ENCODE measurements around the gene DACT1.
"Not testable (repeated sequence)": the region's sequence is repeated elsewhere in the genome, so short reads cannot be mapped to it uniquely, and the experiment has no call there.

Gene DACT1

GRCh38 chr14:58637391-58638230 lies at the start of gene DACT1:
TSS of gene DACT1 (plus strand) at chr14:58637962. CDS start at chr14:58638203, 241 bp downstream.
- peak; percentile 33 for DNase-seq

- not testable (repeated sequence) for DNase-seq
Measured at GRCh38 chr14:58588321-58588720, 49.4 kb upstream of the DACT1 start.

GRCh38 chr14:58593977-58594376 lies 43.8 kb upstream of the DACT1 start:
- DNase-seq: no peak

GRCh38 chr14:58597041-58597440 lies 40.7 kb upstream of the DACT1 start:
- no peak for DNase-seq

GRCh38 chr14:58598028-58598803 lies 39.5 kb upstream of the DACT1 start:
- DNase-seq: no peak

GRCh38 chr14:58598804-58599525 lies 38.8 kb upstream of the DACT1 start:
- DNase-seq: no peak

- DNase-seq: no peak
Measured at GRCh38 chr14:58599707-58600106, 38.1 kb upstream of the DACT1 start.

- no peak for DNase-seq
Measured at GRCh38 chr14:58605465-58605864, 32.3 kb upstream of the DACT1 start.

GRCh38 chr14:58607131-58607951 lies 30.4 kb upstream of the DACT1 start:
- no peak for DNase-seq

- DNase-seq: no peak
Measured at GRCh38 chr14:58607952-58608317, 29.8 kb upstream of the DACT1 start.

GRCh38 chr14:58617619-58618018 lies 20.1 kb upstream of the DACT1 start:
- DNase-seq: no peak

GRCh38 chr14:58620011-58620410 lies 17.8 kb upstream of the DACT1 start:
- DNase-seq: no peak

- no peak for DNase-seq
Measured at GRCh38 chr14:58625438-58625837, 12.3 kb upstream of the DACT1 start.

- no peak for DNase-seq
Measured at GRCh38 chr14:58626431-58626831, 11.3 kb upstream of the DACT1 start.

- DNase-seq: no peak
Measured at GRCh38 chr14:58628406-58628805, 9.4 kb upstream of the DACT1 start.

- DNase-seq: no peak
Measured at GRCh38 chr14:58629281-58629680, 8.5 kb upstream of the DACT1 start.

GRCh38 chr14:58631732-58632131 lies 6.0 kb upstream of the DACT1 start:
- DNase-seq: no peak

- no peak for DNase-seq
Measured at GRCh38 chr14:58633831-58634230, 3.9 kb upstream of the DACT1 start.

GRCh38 chr14:58634406-58635090 lies 3.2 kb upstream of the DACT1 start:
- no peak for DNase-seq

GRCh38 chr14:58635091-58635830 lies 2.5 kb upstream of the DACT1 start:
- DNase-seq: no peak

GRCh38 chr14:58636129-58636528 lies 1.6 kb upstream of the DACT1 start:
- DNase-seq: no peak
